ENCODE measurements around the gene SMAD2.

DNA sequence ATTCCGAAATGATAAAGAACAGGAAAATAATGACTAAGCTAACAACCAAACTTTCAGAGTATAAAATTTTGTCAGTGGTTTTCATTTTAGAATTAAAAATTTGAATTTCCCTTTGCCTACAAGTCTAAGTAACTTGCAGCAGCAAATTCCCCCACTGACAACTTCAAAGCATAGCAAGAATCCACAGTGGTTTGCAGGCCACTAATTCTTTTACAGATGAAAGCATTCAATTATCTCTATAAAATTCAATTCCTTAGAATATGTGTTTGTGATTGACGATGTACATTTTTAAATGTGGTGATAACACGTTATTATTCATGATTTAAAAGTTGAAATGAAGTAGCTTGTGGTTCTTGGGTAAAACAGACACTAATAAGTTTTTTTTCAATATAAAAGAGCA is 100.6 kb downstream of the SMAD2 start:
- TF ChIP-seq E2F6 (IDR thresholded peaks at IDR 0.05; ENCODE audit: borderline replicate concordance in 1 of 2, extremely low read depth in 1 of 2, insufficient read depth in 1 of 2, insufficient read length in 1 of 2, low read depth in 1 of 2, low read length in 1 of 2, poor library complexity in 1 of 2, severe bottlenecking in 1 of 2) = no peak
- no peak for TF ChIP-seq IRF9 (tag; IDR thresholded peaks at IDR 0.05)
- no peak for TF ChIP-seq EZH2 (IDR thresholded peaks at IDR 0.05; ENCODE audit: borderline replicate concordance, low read depth, low read length)
- TF ChIP-seq TFAP4 (CRISPR knock-in tag; IDR thresholded peaks at IDR 0.05; ENCODE audit: borderline replicate concordance) = no peak
- TF ChIP-seq SMC3 (conservative IDR thresholded peaks at IDR 0.05; ENCODE audit: insufficient read depth, low read depth, low read length) = no peak
